ENCODE results near the gene CDK14. TPM values are rescaled to one million over a fixed set of nuclear protein-coding genes. Genes with fewer than 3 reads are reported as not detected.

CDK14 gene
- total and polyA plus RNA-seq, 5 experiments from 2014 or later, result 0.15 to 3.6 (median 2.8) TPM; not detected in 2

DNA sequence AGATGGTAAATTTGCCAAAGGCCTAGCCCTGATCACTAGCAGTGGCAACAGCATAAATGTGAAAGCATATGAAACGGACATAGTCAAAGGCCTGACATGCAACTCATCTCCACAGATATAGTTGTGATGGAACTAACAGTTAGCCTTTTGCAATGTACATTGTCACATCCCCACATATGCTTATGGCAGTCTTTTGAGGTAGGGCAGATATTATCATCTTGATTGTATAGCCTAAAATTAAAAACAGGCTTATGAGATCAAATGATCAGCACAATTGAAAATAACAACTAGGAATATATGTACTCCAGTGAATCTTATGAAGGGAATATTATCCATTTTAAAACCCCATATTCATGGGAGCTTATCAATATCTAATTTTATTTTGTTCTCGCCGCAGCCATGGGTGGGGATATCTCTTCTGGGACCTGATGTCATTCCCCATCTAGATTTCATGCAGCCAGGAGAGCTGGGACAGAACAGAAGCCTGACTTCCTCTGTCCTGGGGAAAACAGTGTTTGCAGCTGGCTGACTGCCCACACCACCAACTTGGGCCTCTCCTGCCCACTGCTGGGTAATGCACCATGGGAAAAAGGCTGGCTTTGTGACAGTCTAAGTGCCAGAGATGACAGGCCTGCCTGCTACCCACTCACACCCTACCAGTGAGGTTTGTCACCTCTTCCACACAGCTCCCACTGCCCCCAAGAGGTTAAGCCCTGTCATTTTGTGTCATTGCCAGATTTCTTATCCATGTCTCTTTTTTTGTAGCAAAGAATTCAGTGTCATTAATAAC is 487.9 kb downstream of the CDK14 start:
- Mint-ChIP-seq H3K4me3 (peak overlapping the region in 2 of 10 donors; percentile 31 to 45), H3K27ac (peak overlapping the region in 7 of 10 donors; percentile 11 to 90 (median 85)), H3K27me3 (no peaks in the 10 kb centered on the region), H3K9me3 (no peaks in the 10 kb centered on the region), H3K4me1 (peaks cover 18 to 33% (median 27%) of the 10 kb centered on the region in 4 donors), H3K36me3 (no peaks in the 10 kb centered on the region)
- POLR2A ChIA-PET, result no interaction called here
- ATAC-seq, result no peak
- no peak for DNase-seq

DNA sequence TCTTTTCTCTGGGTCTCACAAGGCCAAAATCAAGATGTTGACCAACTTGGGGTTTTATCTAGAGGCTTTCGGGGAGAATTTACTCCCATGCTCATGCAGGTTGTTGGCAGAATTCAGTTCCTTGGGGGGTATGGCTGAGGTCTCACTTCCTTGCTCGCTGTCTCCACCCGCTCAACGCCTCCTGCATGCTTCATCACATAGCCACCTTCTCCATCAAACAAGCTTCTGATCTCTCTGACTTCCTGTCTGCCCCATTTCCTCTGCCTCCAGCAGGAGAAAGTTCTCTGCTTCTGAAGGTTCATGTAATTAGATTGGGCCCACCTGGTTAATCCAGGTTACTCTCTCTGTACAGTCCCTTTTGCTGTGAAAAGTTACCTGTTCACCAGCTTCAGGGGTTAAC is 489.1 kb downstream of the CDK14 start:
- no peaks in the 10 kb centered on the region for H3K9me3 Mint-ChIP-seq
- H3K27ac Mint-ChIP-seq, result peak overlapping the region; percentile 11 to 90 (median 76)
- peak overlapping the region in 8 of 10 donors; percentile 31 to 66 (median 60) for H3K4me3 Mint-ChIP-seq
- H3K36me3 Mint-ChIP-seq, result no peaks in the 10 kb centered on the region
- DNase-seq, result peak in 5 of 10 donors; percentile 4 to 48 (median 22)
- POLR2A ChIA-PET, result no interaction called here
- no peaks in the 10 kb centered on the region for H3K27me3 Mint-ChIP-seq
- ATAC-seq, result peak; percentile 82 to 87
- peaks cover 18 to 33% (median 28%) of the 10 kb centered on the region in 4 donors for H3K4me1 Mint-ChIP-seq

- DNase-seq (no peak), ATAC-seq (no peak)
- H3K4me1 Mint-ChIP-seq, result peaks cover 18 to 33% (median 28%) of the 10 kb centered on the region in 4 donors
- H3K4me3 Mint-ChIP-seq, result peak overlapping the region in 3 of 10 donors; percentile 19 to 30 (median 27)
- H3K9me3 Mint-ChIP-seq, result no peaks in the 10 kb centered on the region
- H3K27me3 Mint-ChIP-seq, result no peaks in the 10 kb centered on the region
- POLR2A ChIA-PET, result no interaction called here
- peak overlapping the region in 9 of 10 donors; percentile 34 to 88 (median 78) for H3K27ac Mint-ChIP-seq
- no peaks in the 10 kb centered on the region for H3K36me3 Mint-ChIP-seq
Measured at GRCh38 chr7:91086200-91086599, 490.1 kb downstream of the CDK14 start.

DNA sequence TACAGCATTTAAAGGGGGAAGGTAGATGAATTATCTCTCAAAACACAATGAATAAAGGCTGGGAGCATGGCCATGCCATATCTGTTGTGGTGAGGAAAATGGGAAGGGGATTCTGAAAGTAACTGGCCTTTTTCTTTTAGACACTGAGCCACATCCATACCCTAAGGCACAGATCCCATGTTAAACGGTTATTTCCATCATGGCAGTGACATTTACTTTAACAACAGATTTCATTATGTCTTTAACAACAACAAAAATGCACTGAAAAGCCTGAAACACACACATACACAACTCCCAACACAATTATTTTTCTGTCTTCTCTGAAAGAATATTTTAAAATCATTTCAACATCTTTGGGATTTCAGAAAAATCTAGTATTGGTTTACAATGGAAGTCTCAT is 492.0 kb downstream of the CDK14 start:
- Mint-ChIP-seq H3K36me3 (no peaks in the 10 kb centered on the region), H3K4me1 (peaks cover 18 to 30% (median 25%) of the 10 kb centered on the region in 4 donors), H3K9me3 (no peaks in the 10 kb centered on the region), H3K4me3 (no peak overlapping the region), H3K27ac (no peak overlapping the region), H3K27me3 (peaks cover 0 to 3% (median 0%) of the 10 kb centered on the region in 5 donors)
- no peak for DNase-seq
- ATAC-seq, result no peak
- POLR2A ChIA-PET, result no interaction called here

- ATAC-seq, result no peak
- no peak overlapping the region for H3K27ac Mint-ChIP-seq
- no peaks in the 10 kb centered on the region for H3K36me3 Mint-ChIP-seq
- H3K27me3 Mint-ChIP-seq, result peaks cover 0 to 4% (median 0%) of the 10 kb centered on the region in 5 donors
- POLR2A ChIA-PET, result no interaction called here
- no peak for DNase-seq
- peaks cover 18 to 26% (median 23%) of the 10 kb centered on the region in 4 donors for H3K4me1 Mint-ChIP-seq
- no peaks in the 10 kb centered on the region for H3K9me3 Mint-ChIP-seq
- H3K4me3 Mint-ChIP-seq, result no peak overlapping the region
Measured at GRCh38 chr7:91088691-91089090, 492.6 kb downstream of the CDK14 start.

GRCh38 chr7:91089382-91089963 is 493.4 kb downstream of the CDK14 start:
- Mint-ChIP-seq H3K27ac (peak overlapping the region in 1 of 10 donors; percentile 7), H3K4me1 (peaks cover 17 to 18% (median 18%) of the 10 kb centered on the region in 4 donors), H3K4me3 (peak overlapping the region in 7 of 10 donors; percentile 2 to 43 (median 31)), H3K27me3 (peaks cover 0 to 4% (median 0%) of the 10 kb centered on the region in 5 donors), H3K36me3 (no peaks in the 10 kb centered on the region), H3K9me3 (no peaks in the 10 kb centered on the region)
- POLR2A ChIA-PET, result no interaction called here
- DNase-seq (peak in 3 of 10 donors; percentile 23 to 37 (median 26)), ATAC-seq (peak in 1 of 2 donors; percentile 44)

GRCh38 chr7:91090684-91091083 is 494.6 kb downstream of the CDK14 start:
- Mint-ChIP-seq H3K27me3 (peaks cover 0 to 10% (median 0%) of the 10 kb centered on the region in 5 donors), H3K9me3 (no peaks in the 10 kb centered on the region), H3K4me1 (peaks cover 6 to 7% (median 6%) of the 10 kb centered on the region in 4 donors), H3K4me3 (no peak overlapping the region), H3K27ac (no peak overlapping the region), H3K36me3 (no peaks in the 10 kb centered on the region)
- no peak for DNase-seq
- POLR2A ChIA-PET, result no interaction called here
- ATAC-seq, result no peak

GRCh38 chr7:91091631-91092030 is 495.5 kb downstream of the CDK14 start:
- no peak overlapping the region for H3K27ac Mint-ChIP-seq
- H3K4me3 Mint-ChIP-seq, result no peak overlapping the region
- DNase-seq (no peak), ATAC-seq (no peak)
- peaks cover 0 to 10% (median 0%) of the 10 kb centered on the region in 5 donors for H3K27me3 Mint-ChIP-seq
- peaks cover 0 to 2% (median 0%) of the 10 kb centered on the region in 4 donors for H3K4me1 Mint-ChIP-seq
- H3K36me3 Mint-ChIP-seq, result no peaks in the 10 kb centered on the region
- no peaks in the 10 kb centered on the region for H3K9me3 Mint-ChIP-seq
- POLR2A ChIA-PET, result no interaction called here

GRCh38 chr7:91093181-91093580 is 497.1 kb downstream of the CDK14 start:
- Mint-ChIP-seq H3K27me3 (peaks cover 0 to 10% (median 0%) of the 10 kb centered on the region in 5 donors), H3K4me3 (no peak overlapping the region), H3K27ac (no peak overlapping the region), H3K36me3 (no peaks in the 10 kb centered on the region), H3K4me1 (peaks cover 0 to 2% (median 0%) of the 10 kb centered on the region in 4 donors), H3K9me3 (no peaks in the 10 kb centered on the region)
- DNase-seq (no peak), ATAC-seq (no peak)
- POLR2A ChIA-PET, result no interaction called here

DNA sequence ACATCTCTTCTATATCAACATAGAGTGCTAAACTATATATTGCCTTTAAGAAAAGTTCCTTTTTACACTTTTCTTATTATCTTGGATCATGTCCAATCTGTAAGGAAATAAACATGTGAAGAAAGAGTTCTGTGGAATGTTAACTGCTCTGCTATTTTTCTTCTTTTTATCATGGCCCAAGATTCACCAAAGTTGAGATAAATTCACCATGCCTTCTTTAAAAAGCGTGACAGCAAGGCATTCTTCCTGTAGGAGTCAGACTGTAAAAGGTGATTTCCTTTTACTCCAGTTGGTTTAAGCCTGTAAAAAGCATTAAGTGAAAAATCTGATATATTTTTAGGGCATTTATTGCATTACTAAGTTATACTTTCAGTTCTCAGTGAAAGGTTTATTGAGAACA is 502.4 kb downstream of the CDK14 start:
- Mint-ChIP-seq H3K27me3 (peaks cover 0 to 9% (median 0%) of the 10 kb centered on the region in 5 donors), H3K36me3 (no peaks in the 10 kb centered on the region), H3K4me3 (no peak overlapping the region), H3K9me3 (no peaks in the 10 kb centered on the region), H3K27ac (no peak overlapping the region), H3K4me1 (no peaks in the 10 kb centered on the region)
- DNase-seq (no peak), ATAC-seq (no peak)
- POLR2A ChIA-PET, result no interaction called here

DNA sequence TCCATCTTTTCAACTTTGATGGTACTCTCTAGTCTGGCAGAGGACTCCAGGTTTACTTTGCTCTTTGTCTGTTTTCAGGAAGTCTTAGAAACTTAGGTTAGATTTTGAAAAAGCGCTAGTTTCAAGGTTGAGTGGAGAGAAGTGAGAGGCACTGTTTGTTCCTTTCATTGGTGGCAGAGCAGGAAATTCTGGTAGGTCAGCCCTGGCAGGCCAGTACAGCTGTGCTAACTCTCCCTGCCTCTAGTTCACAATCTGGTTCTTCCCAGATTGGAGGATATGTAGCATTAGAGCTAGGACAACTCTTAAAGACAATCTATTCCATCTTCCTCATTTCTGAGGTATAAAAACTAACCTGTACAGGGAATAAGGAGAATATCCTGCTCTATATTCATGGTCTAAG is 507.2 kb downstream of the CDK14 start:
- DNase-seq (no peak), ATAC-seq (no peak)
- H3K4me3 Mint-ChIP-seq, result no peak overlapping the region
- peaks cover 0 to 8% (median 0%) of the 10 kb centered on the region in 5 donors for H3K27me3 Mint-ChIP-seq
- peak overlapping the region in 1 of 10 donors; percentile 29 for H3K27ac Mint-ChIP-seq
- H3K36me3 Mint-ChIP-seq, result no peaks in the 10 kb centered on the region
- H3K9me3 Mint-ChIP-seq, result no peaks in the 10 kb centered on the region
- POLR2A ChIA-PET, result interaction anchor here (0.7 kb wide), 1 partner anchor 1545 kb away, joined by 4 read pairs; no protein-coding TSS in a partner anchor
- no peaks in the 10 kb centered on the region for H3K4me1 Mint-ChIP-seq

GRCh38 chr7:91107460-91107859 is 511.3 kb downstream of the CDK14 start:
- Mint-ChIP-seq H3K27me3 (peaks cover 0 to 8% (median 0%) of the 10 kb centered on the region in 5 donors), H3K4me1 (no peaks in the 10 kb centered on the region), H3K27ac (no peak overlapping the region), H3K4me3 (no peak overlapping the region), H3K36me3 (no peaks in the 10 kb centered on the region), H3K9me3 (no peaks in the 10 kb centered on the region)
- ATAC-seq (no peak), DNase-seq (no peak)
- POLR2A ChIA-PET, result no interaction called here

DNA sequence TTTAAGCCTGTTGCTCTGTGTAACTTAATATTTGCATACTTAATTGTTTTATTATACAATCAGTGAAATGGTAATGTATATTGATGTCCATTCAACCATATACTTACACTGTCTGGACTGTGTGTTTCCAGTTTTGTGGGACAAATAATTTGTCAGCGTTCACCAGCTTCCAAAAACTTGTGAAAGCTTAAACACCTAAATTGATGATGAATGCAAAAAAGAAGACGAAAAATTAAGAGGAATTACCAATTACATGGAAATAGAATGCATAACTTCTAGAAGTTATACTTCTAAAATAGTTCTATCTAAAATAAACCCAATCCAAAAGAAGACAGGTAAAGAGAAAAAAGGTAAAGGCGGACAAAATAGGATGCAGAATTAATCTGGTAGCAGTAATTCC is 513.1 kb downstream of the CDK14 start:
- Mint-ChIP-seq H3K27ac (no peak overlapping the region), H3K36me3 (no peaks in the 10 kb centered on the region)

More for the DNA sequence above, 513.1 kb downstream of the CDK14 start:
- POLR2A ChIA-PET, result no interaction called here
- Mint-ChIP-seq H3K9me3 (no peaks in the 10 kb centered on the region), H3K27me3 (peaks cover 0 to 4% (median 0%) of the 10 kb centered on the region in 5 donors), H3K4me3 (no peak overlapping the region), H3K4me1 (no peaks in the 10 kb centered on the region)
- no peak for ATAC-seq
- DNase-seq, result no peak

All from naive thymus-derived CD8-positive, alpha-beta T cell (primary cell).